ENCODE results near the gene PCDHGA7. TPM values are rescaled to one million over a fixed set of nuclear protein-coding genes. Genes with fewer than 3 reads are reported as not detected.

Gene PCDHGA7
- total RNA-seq = not detected

GRCh38 chr5:141382469-141383294 lies at the start of gene PCDHGA7:
PCDHGA7 (plus strand) TSS chr5:141382742; CDS start chr5:141382900, 158 bp downstream.

GRCh38 chr5:141338538-141339306 lies 43.8 kb upstream of the PCDHGA7 start, which contains the start of gene PCDHGA2:
PCDHGA2 (plus strand) TSS chr5:141338760.

GRCh38 chr5:141343242-141343952 lies 39.1 kb upstream of the PCDHGA7 start, which contains the start of gene PCDHGA3:
PCDHGA3 (plus strand) TSS chr5:141343829; CDS start chr5:141344034, 205 bp downstream.

GRCh38 chr5:141349917-141350619 lies 32.5 kb upstream of the PCDHGA7 start, which contains the start of gene PCDHGB1:
PCDHGB1 (plus strand) TSS chr5:141350099; CDS start chr5:141350261, 162 bp downstream.

DNA sequence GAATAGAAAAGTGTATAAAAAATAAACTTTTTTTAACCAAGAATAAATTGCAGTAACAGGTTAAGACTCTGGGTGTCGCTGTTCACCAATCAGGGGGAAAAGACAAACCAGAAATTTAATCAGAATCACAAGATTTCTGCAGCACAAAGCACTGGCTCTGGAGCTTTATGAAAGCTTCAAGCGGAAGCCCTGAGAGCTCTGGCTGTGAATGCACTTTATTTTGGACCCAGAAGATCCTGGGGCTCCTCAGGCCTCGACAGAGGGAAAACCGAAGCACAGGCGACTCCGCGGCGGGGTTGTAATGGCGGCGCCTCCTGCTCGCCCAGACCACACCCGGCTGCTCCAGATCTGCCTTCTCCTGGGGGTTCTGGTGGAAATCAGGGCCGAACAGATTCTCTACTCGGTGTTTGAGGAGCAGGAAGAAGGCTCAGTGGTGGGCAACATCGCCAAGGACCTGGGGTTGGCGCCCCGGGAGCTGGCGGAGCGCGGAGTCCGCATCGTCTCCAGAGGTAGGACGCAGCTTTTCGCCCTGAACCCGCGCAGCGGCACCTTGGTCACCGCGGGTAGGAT lies 27.6 kb upstream of the PCDHGA7 start, which contains the start of gene PCDHGA4:
PCDHGA4 (plus strand) TSS at position 122 of the 570 bp plus-strand sequence; CDS start at position 209, 87 bp downstream.

DNA sequence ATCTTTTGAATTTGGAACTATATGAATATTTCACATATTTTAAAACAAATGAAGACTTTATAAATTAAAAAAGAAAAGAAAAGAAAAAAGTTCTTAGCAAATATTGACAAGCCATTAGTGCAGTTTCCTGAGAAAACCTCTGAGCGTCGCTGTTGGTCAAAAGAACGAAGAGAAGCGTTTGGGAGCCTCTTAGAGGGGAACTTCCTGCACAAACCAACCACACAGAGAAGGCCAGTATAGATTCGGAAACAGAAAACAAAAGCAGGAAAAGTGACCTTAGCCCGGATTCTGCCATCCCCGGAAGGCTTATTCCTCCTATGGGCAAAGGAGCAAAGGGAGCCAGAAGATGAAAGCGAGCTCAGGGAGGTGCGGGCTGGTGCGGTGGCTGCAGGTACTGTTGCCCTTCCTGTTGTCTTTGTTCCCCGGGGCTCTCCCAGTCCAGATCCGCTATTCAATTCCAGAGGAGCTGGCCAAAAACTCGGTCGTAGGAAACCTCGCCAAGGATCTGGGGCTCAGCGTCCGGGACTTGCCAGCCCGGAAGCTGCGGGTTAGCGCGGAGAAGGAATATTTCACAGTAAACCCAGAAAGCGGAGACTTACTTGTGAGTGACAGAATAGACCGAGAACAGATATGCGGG lies 22.6 kb upstream of the PCDHGA7 start, which contains the start of gene PCDHGB2:
PCDHGB2 (plus strand) TSS at position 205 of the 637 bp plus-strand sequence; CDS start at position 347, 142 bp downstream.

GRCh38 chr5:141363952-141364660 lies 18.4 kb upstream of the PCDHGA7 start, which contains the start of gene PCDHGA5:
PCDHGA5 (plus strand) TSS chr5:141364162; CDS start chr5:141364331, 169 bp downstream.

DNA sequence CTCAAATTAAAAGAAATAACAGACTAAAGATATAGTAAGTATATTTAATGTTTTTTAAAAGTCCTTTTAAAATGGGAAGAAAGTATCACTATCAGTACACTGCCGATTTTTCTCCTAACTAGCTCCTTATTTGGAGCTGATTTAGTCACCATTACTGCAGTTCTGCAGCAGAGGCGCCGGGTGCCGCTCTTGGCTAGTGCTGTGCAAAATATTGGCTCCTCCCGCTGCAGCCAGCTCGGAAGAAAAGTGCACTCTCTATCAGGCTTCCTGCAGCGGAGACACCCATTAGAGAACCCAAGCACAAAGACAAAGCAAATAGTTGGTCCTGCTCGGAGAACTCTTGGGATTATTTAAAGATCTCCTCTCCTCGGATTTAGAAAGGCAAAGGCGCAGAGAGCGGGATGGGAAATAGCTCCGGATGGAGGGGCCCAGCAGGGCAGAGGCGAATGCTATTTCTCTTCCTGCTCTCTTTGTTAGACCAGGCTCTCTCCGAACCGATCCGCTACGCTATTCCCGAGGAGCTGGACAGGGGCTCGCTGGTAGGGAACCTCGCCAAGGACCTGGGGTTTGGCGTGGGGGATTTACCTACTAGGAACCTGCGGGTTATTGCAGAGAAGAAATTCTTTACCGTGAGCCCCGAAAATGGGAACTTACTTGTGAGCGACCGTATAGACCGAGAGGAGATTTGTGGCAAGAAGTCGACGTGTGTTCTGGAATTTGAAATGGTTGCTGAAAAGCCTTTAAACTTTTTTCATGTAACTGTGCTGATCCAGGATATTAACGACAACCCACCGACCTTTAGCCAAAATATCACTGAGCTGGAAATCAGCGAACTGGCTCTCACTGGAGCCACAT lies 12.3 kb upstream of the PCDHGA7 start, which contains the start of gene PCDHGB3:
PCDHGB3 (plus strand) TSS at position 249 of the 855 bp plus-strand sequence; CDS start at position 402, 153 bp downstream.

GRCh38 chr5:141373673-141374317 lies 8.7 kb upstream of the PCDHGA7 start, which contains the start of gene PCDHGA6:
PCDHGA6 (plus strand) TSS chr5:141373891; CDS start chr5:141374084, 193 bp downstream.

DNA sequence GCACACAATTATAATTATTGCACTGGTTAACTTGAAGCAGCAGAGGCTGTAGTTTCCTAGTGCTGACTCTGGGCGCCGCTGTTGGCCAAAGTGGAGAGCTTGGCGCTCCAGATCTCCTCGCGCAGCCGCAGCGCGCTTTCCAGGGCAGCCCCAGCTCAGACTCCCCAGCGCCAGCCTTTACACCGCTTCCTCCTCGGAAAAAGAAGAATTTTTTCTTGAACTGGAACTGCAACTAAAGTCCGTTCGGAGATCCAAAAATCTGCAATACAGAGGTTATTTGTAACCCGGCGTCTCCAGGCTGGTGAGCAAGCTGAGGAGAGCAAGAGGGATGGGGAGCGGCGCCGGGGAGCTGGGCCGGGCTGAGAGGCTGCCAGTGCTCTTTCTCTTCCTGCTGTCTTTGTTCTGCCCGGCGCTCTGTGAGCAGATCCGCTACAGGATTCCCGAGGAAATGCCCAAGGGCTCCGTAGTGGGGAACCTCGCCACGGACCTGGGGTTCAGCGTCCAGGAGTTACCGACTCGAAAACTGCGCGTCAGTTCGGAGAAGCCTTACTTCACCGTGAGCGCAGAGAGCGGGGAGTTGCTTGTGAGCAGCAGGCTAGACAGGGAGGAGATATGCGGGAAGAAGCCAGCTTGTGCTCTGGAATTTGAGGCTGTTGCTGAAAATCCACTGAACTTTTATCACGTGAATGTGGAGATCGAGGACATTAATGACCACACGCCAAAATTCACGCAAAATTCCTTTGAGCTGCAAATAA lies 5.2 kb downstream of the PCDHGA7 start, which contains the start of gene PCDHGB4:
PCDHGB4 (plus strand) TSS at position 142 of the 755 bp plus-strand sequence; CDS start at position 329, 187 bp downstream.

GRCh38 chr5:141392429-141393198 lies 10.1 kb downstream of the PCDHGA7 start, which contains the start of gene PCDHGA8:
PCDHGA8 (plus strand) TSS chr5:141392633; CDS start chr5:141392814, 181 bp downstream.

DNA sequence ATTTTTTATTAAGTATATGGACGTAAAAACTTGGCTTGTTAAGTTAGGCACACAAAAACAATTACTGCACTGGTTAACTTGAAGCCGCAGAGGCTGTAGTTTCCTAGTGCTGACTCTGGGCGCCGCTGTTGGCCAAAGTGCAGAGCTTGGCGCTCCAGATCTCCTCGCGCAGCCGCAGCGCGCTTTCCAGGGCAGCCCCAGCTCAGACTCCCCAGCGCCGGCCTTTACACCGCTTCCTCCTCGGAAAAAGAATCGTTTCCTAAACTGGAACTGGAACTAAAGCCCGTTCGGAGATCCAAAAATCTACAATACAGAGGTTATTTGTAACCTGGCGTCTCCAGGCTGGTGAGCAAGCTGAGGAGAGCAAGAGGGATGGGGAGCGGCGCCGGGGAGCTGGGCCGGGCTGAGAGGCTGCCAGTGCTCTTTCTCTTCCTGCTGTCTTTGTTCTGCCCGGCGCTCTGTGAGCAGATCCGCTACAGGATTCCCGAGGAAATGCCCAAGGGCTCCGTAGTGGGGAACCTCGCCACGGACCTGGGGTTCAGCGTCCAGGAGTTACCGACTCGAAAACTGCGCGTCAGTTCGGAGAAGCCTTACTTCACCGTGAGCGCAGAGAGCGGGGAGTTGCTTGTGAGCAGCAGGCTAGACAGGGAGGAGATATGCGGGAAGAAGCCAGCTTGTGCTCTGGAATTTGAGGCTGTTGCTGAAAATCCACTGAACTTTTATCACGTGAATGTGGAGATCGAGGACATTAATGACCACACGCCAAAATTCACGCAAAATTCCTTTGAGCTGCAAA lies 15.4 kb downstream of the PCDHGA7 start, which contains the start of gene PCDHGB5:
PCDHGB5 (plus strand) TSS at position 192 of the 796 bp plus-strand sequence; CDS start at position 373, 181 bp downstream.

DNA sequence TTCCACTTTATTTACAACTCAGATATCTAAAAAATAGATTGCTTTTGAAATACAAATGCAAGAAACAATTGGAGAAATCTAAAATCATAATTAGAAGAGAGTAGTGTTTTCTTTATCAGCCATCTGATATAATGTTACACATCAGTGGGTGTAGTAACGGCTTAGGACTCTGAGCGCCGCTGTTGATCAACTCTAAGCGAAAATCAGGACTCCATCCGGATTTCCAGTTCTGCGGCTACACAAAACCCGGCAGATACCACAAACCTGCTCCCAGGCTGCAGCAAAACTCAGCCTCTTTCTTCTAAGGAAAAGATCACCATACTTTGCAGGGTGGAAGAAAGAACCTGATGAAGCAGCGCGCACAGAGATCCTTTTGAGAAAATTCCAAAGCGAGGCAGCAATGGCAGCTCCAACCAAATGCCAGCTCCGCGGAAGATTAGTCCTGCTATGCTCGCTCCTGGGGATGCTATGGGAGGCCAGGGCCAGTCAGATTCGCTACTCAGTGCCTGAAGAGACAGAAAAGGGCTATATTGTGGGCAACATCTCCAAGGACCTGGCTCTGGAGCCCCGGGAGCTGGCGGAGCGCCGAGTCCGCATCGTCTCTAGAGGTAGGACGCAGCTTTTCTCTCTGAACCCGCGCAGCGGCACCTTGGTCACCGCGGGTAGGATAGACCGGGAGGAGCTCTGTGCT lies 20.2 kb downstream of the PCDHGA7 start, which contains the start of gene PCDHGA9:
PCDHGA9 (plus strand) TSS at position 226 of the 691 bp plus-strand sequence; CDS start at position 401, 175 bp downstream.

DNA sequence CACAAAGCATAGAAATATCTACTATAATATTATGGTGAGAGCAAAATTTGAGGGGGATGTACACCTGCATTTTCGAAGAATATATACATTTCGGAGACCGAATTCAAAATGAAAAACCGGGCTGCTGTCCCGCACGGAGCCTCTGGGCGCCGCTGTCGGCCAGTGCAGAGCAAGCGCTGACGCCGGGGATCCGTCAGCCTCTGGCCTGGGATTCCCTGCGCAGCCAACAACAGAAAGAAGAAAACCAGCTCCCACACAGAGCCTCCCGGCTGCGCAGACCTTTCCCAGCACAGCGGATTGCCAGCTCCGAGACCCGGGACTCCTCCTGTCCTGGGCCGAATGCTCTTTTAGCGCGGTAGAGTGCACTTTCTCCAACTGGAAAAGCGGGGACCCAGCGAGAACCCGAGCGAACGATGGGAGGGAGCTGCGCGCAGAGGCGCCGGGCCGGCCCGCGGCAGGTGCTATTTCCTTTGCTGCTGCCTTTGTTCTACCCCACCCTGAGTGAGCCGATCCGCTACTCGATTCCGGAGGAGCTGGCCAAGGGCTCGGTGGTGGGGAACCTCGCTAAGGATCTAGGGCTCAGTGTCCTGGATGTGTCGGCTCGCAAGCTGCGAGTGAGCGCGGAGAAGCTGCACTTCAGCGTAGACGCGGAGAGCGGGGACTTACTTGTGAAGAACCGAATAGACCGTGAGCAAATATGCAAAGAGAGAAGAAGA lies 25.4 kb downstream of the PCDHGA7 start, which contains the start of gene PCDHGB6:
PCDHGB6 (plus strand) TSS at position 232 of the 716 bp plus-strand sequence; CDS start at position 414, 182 bp downstream.

